Dedifferentiated amniotic fluid mesenchymal stem cell (primary cell): ENCODE measurements around the gene ACADM.
"Not testable (repeated sequence)": the region's sequence is repeated elsewhere in the genome, so short reads cannot be mapped to it uniquely, and the experiment has no call there.

Experiments
- DNase-seq: peaks from one replicate; pipeline ENCODE4 v3.0.0-alpha.2; 2016; ENCODE audit errors: extremely low spot score

The ACADM gene

GRCh38 chr1:75794382-75794781 lies 69.9 kb downstream of the ACADM start:
- DNase-seq: no peak

- DNase-seq: no peak
These were observed 71.2 kb downstream of the ACADM start for GRCh38 chr1:75795703-75796193.

- no peak for DNase-seq
These were observed 72.1 kb downstream of the ACADM start, which contains the start of gene MSH4 for GRCh38 chr1:75796376-75797272. MSH4 (plus strand) TSS chr1:75796882; CDS start chr1:75796986, 104 bp downstream.

GRCh38 chr1:75797273-75797588 lies 72.7 kb downstream of the ACADM start:
- DNase-seq: no peak

- DNase-seq: no peak
These were observed 73.2 kb downstream of the ACADM start for GRCh38 chr1:75797606-75798216.

- not testable (repeated sequence) for DNase-seq
These were observed 77.0 kb downstream of the ACADM start for GRCh38 chr1:75801480-75801879.

- DNase-seq: no peak
These were observed 84.4 kb downstream of the ACADM start for GRCh38 chr1:75808921-75809320.

GRCh38 chr1:75810113-75810512 lies 85.6 kb downstream of the ACADM start:
- DNase-seq: not testable (repeated sequence)

- DNase-seq: no peak
These were observed 86.9 kb downstream of the ACADM start for GRCh38 chr1:75811211-75811981.

- DNase-seq: no peak
These were observed 87.6 kb downstream of the ACADM start for GRCh38 chr1:75812065-75812464.
